ENCODE results near the gene DENND4C.
"Not testable (repeated sequence)": the region's sequence is repeated elsewhere in the genome, so short reads cannot be mapped to it uniquely, and the experiment has no call there.

Gene DENND4C

GRCh38 chr9:19230355-19231125, at the start of gene DENND4C:
DENND4C (plus strand) TSS chr9:19230693; CDS start chr9:19276175, 45,482 bp downstream.
- peak; percentile 92 for DNase-seq (ENCODE audit: low spot score)

GRCh38 chr9:19180991-19181390, 49.5 kb upstream of the DENND4C start:
- no peak for DNase-seq (ENCODE audit: low spot score)

- no peak for DNase-seq (ENCODE audit: low spot score)
Observed at GRCh38 chr9:19181561-19181960, 48.9 kb upstream of the DENND4C start.

- peak; percentile 86 for DNase-seq (ENCODE audit: low spot score)
Observed at GRCh38 chr9:19184144-19184917, 46.2 kb upstream of the DENND4C start.

GRCh38 chr9:19185191-19185590, 45.3 kb upstream of the DENND4C start:
- no peak for DNase-seq (ENCODE audit: low spot score)

- no peak for DNase-seq (ENCODE audit: low spot score)
Observed at GRCh38 chr9:19186232-19186631, 44.3 kb upstream of the DENND4C start.

GRCh38 chr9:19188771-19189170, 41.7 kb upstream of the DENND4C start:
- no peak for DNase-seq (ENCODE audit: low spot score)

GRCh38 chr9:19192202-19193028, 38.1 kb upstream of the DENND4C start:
- no peak for DNase-seq (ENCODE audit: low spot score)

GRCh38 chr9:19193029-19193324, 37.5 kb upstream of the DENND4C start:
- no peak for DNase-seq (ENCODE audit: low spot score)

GRCh38 chr9:19193358-19193973, 37.0 kb upstream of the DENND4C start:
- DNase-seq (ENCODE audit: low spot score) = not testable (repeated sequence)

GRCh38 chr9:19198406-19198805, 32.1 kb upstream of the DENND4C start:
- no peak for DNase-seq (ENCODE audit: low spot score)

- no peak for DNase-seq (ENCODE audit: low spot score)
Observed at GRCh38 chr9:19199012-19199411, 31.5 kb upstream of the DENND4C start.

GRCh38 chr9:19200229-19200628, 30.3 kb upstream of the DENND4C start:
- DNase-seq (ENCODE audit: low spot score) = no peak

GRCh38 chr9:19201899-19202891, 28.3 kb upstream of the DENND4C start:
- DNase-seq (ENCODE audit: low spot score) = no peak

- DNase-seq (ENCODE audit: low spot score) = no peak
Observed at GRCh38 chr9:19203058-19203457, 27.4 kb upstream of the DENND4C start.

GRCh38 chr9:19208653-19209052, 21.8 kb upstream of the DENND4C start:
- no peak for DNase-seq (ENCODE audit: low spot score)

- DNase-seq (ENCODE audit: low spot score) = no peak
Observed at GRCh38 chr9:19209188-19209587, 21.3 kb upstream of the DENND4C start.

GRCh38 chr9:19213823-19214222, 16.7 kb upstream of the DENND4C start:
- no peak for DNase-seq (ENCODE audit: low spot score)

GRCh38 chr9:19216466-19216865, 14.0 kb upstream of the DENND4C start:
- DNase-seq (ENCODE audit: low spot score) = no peak

- no peak for DNase-seq (ENCODE audit: low spot score)
Observed at GRCh38 chr9:19221326-19221725, 9.2 kb upstream of the DENND4C start.

GRCh38 chr9:19223724-19224123, 6.8 kb upstream of the DENND4C start:
- no peak for DNase-seq (ENCODE audit: low spot score)

All from AG20443 (cell line).